Neural crest cell (in vitro differentiated cells): ENCODE data around the gene NUDC. TPM values are rescaled to one million over a fixed set of nuclear protein-coding genes. Genes with fewer than 3 reads are reported as not detected.
"Not testable (repeated sequence)": the region's sequence is repeated elsewhere in the genome, so short reads cannot be mapped to it uniquely, and the experiment has no call there.

Experiments
- DNase-seq: peaks from one replicate; pipeline ENCODE4 v3.0.0; 2021; ENCODE audit warnings: low read depth, mixed read lengths, low spot score
- H3K27ac Mint-ChIP-seq: one replicate; pipeline ENCODE4 v1.8.0; 2021; ENCODE audit warnings: mild to moderate bottlenecking, mixed read lengths; ENCODE audit not compliant: unreplicated experiment
- H3K27me3 Mint-ChIP-seq: 2 replicates; pipeline ENCODE4 v1.8.0; 2021; ENCODE audit warnings: low read depth, mild to moderate bottlenecking, mixed read lengths
- H3K36me3 Mint-ChIP-seq: 2 replicates; pipeline ENCODE4 v1.8.0; 2021; ENCODE audit warnings: low read depth, mild to moderate bottlenecking, mixed read lengths
- H3K4me1 Mint-ChIP-seq: 2 replicates; pipeline ENCODE4 v1.8.0; 2021; ENCODE audit warnings: mixed read lengths
- H3K4me3 Mint-ChIP-seq: one replicate; pipeline ENCODE4 v1.8.0; 2021; ENCODE audit warnings: mild to moderate bottlenecking, mixed read lengths
- H3K9me3 Mint-ChIP-seq: 2 replicates; pipeline ENCODE4 v1.8.0; 2021; ENCODE audit warnings: mixed read lengths
- total RNA-seq: library from RNA; stranded (reverse); gene quantifications from 2 replicates; pipeline ENCODE4 v1.2.1, GENCODE V29; 2021
- TF ChIP-seq, protein P1 (sequence below): fragments of 200-600 bp; sonication (generic); conservative IDR thresholded peaks from 2 replicates; pipeline ENCODE4 v1.5.0; 2021; ENCODE audit warnings: antibody characterized with exemption, mild to moderate bottlenecking

The NUDC gene
- total RNA-seq, 1 donor from 2014 or later: 96.1 TPM

DNA sequence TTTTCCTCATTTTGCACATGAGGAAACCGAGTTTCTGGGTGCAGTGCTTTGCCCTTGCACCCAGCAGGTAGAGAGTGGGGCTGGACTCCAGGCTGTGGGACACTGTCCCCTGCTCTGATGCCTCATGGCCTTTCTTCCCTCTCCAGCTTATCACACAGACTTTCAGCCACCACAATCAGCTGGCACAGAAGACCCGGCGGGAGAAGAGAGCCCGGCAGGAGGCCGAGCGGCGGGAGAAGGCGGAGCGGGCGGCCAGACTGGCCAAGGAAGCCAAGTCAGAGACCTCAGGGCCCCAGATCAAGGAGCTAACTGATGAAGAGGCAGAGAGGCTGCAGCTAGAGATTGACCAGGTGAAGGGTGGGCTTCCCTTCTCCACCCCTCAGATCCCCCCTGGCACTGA is 19.8 kb downstream of the NUDC start:
- H3K27me3 Mint-ChIP-seq: no peaks in the 10 kb centered on the region
- H3K36me3 Mint-ChIP-seq: peaks cover 18% of the 10 kb centered on the region
- no peaks in the 10 kb centered on the region for H3K4me1 Mint-ChIP-seq
- no peak overlapping the region for H3K27ac Mint-ChIP-seq
- DNase-seq: no peak
- no peaks in the 10 kb centered on the region for H3K9me3 Mint-ChIP-seq
- no peak overlapping the region for H3K4me3 Mint-ChIP-seq
- TF ChIP-seq, protein P1, sequence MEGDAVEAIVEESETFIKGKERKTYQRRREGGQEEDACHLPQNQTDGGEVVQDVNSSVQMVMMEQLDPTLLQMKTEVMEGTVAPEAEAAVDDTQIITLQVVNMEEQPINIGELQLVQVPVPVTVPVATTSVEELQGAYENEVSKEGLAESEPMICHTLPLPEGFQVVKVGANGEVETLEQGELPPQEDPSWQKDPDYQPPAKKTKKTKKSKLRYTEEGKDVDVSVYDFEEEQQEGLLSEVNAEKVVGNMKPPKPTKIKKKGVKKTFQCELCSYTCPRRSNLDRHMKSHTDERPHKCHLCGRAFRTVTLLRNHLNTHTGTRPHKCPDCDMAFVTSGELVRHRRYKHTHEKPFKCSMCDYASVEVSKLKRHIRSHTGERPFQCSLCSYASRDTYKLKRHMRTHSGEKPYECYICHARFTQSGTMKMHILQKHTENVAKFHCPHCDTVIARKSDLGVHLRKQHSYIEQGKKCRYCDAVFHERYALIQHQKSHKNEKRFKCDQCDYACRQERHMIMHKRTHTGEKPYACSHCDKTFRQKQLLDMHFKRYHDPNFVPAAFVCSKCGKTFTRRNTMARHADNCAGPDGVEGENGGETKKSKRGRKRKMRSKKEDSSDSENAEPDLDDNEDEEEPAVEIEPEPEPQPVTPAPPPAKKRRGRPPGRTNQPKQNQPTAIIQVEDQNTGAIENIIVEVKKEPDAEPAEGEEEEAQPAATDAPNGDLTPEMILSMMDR: no peak

GRCh38 chr1:26942656-26943055 is 21.1 kb downstream of the NUDC start:
- Mint-ChIP-seq H3K27me3 (no peaks in the 10 kb centered on the region), H3K4me3 (peak overlapping the region; percentile 12), H3K4me1 (no peaks in the 10 kb centered on the region), H3K27ac (no peak overlapping the region), H3K36me3 (peaks cover 15% of the 10 kb centered on the region), H3K9me3 (no peaks in the 10 kb centered on the region)
- TF ChIP-seq, protein P1: no peak
- no peak for DNase-seq

DNA sequence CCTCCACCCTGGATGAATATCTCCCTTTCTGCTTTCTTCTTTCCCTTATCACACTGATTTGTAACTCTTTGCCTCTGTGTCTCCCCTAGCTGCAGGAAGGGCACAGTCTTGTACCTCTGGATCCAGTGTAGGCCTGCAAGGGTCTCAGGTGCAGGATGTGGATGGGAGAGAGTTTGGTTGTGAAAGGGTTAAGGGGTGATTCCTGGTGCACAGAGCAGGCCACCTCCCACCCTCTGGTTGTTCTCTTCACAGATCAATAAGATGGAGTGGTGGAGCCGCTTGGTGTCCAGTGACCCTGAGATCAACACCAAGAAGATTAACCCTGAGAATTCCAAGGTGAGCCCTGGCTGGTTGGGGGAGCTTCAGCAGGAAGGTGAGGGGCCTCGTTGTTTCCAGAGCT is 23.6 kb downstream of the NUDC start:
- no peaks in the 10 kb centered on the region for H3K27me3 Mint-ChIP-seq
- DNase-seq: no peak
- H3K9me3 Mint-ChIP-seq: no peaks in the 10 kb centered on the region
- H3K4me3 Mint-ChIP-seq: no peak overlapping the region
- H3K4me1 Mint-ChIP-seq: no peaks in the 10 kb centered on the region
- peaks cover 15% of the 10 kb centered on the region for H3K36me3 Mint-ChIP-seq
- H3K27ac Mint-ChIP-seq: no peak overlapping the region
- TF ChIP-seq, protein P1: no peak

DNA sequence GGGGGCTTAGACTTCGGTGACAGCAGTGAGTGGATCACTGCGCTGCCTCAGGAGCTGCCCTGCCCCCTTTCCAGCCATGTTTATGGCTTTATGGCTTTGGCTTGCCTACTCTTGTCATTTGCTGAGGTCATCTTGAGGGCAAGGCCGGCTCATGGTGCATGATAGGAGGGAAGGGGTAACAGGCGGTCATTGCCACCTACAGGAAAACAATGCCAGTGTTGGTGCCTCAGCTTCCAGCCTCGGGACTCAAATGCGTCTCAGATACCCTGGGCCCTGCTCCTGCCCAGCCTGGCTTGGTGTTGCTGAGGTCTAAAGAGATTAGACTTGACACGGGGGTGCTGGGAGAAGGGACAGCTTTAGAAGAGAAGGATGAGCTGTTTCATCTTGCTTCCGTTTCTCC is 24.2 kb downstream of the NUDC start:
- H3K36me3 Mint-ChIP-seq: peaks cover 15% of the 10 kb centered on the region
- H3K27me3 Mint-ChIP-seq: peaks cover 2% of the 10 kb centered on the region
- TF ChIP-seq, protein P1: no peak
- no peak for DNase-seq
- no peak overlapping the region for H3K27ac Mint-ChIP-seq
- H3K9me3 Mint-ChIP-seq: no peaks in the 10 kb centered on the region
- H3K4me3 Mint-ChIP-seq: no peak overlapping the region
- H3K4me1 Mint-ChIP-seq: no peaks in the 10 kb centered on the region

DNA sequence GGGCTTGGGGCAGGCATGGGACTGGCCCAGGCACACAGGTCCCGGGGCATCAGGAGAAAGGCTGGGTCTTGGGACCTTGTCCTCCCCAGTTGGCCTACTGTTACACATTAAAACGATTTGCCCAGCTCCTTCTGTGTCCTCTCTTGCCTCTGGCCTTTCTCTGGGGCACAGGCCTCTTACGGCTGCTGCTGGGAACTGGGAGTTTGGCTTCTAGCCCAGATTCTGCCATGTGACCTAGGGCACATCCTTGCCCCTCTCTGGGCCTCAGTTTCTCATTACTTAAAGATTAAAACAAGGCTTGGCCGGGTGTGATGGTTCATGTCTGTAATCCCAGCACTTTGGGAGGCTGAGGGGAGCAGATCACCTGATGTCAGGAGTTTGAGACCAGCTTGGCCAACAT is 24.7 kb downstream of the NUDC start:
- TF ChIP-seq, protein P1: no peak
- Mint-ChIP-seq H3K36me3 (peaks cover 15% of the 10 kb centered on the region), H3K9me3 (no peaks in the 10 kb centered on the region), H3K27me3 (peaks cover 4% of the 10 kb centered on the region), H3K27ac (no peak overlapping the region), H3K4me1 (no peaks in the 10 kb centered on the region), H3K4me3 (no peak overlapping the region)
- DNase-seq: no peak

DNA sequence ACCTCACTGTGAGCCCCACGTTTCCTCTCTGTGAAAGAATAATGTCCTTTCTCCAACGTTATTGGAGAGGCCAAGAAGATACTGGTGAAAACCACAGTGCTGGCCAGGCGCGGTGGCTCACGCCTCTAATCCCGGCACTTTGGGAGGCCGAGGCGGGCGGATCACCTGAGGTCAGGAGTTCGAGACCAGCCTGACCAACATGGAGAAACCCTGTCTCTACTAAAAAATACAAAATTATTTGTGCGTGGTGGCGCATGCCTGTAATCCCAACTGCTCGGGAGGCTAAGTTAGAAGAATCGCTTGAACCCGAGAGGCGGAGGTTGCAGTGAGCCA is 27.1 kb downstream of the NUDC start:
- not testable (repeated sequence) for H3K27ac Mint-ChIP-seq, DNase-seq, H3K36me3 Mint-ChIP-seq, H3K4me1 Mint-ChIP-seq, H3K27me3 Mint-ChIP-seq, H3K9me3 Mint-ChIP-seq, H3K4me3 Mint-ChIP-seq
